ENCODE measurements around the gene SLIT3.
A peak's percentile ranks its signal among the peaks of the same experiment; 100 is the strongest.

SLIT3 gene

DNA sequence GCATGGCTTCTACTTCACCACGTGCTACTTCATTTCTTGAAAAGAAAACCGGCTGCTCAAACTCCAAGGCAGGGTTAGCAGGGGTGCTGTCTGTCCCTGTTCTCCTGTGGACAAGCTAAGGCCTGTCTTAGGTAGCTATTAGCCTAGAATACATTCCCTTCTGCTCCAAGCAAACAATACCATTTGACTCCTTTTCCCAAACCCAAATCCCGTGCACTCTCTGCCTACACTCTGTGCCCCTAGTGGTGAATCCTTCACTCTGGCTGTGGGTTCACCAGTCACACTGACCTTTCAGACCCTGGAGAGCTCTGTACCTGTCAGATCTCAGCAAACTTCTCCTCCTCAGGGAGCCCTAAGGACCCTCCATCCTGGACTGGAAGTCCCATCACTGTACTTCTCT, 211.6 kb downstream of the SLIT3 start:
- no peaks in the 10 kb centered on the region for H4K20me1 ChIP-seq (ENCODE audit: insufficient read depth, low read length)
- no peak overlapping the region for H2AFZ ChIP-seq (ENCODE audit: low read depth, low read length)
- H3K9ac ChIP-seq (ENCODE audit: low read depth, low read length), result no peak overlapping the region
- H3K4me3 ChIP-seq (ENCODE audit: low read depth in 1 of 2, low read length in 2 of 2), result no peak overlapping the region
- no peak overlapping the region for H3K27ac ChIP-seq (ENCODE audit: low read length)
- DNase-seq (no peak), ATAC-seq (ENCODE audit: insufficient read depth, low read depth) (no peak)
- no peaks in the 10 kb centered on the region for H3K9me3 ChIP-seq (ENCODE audit: insufficient read depth, low read length, severe bottlenecking)
- H3K4me1 ChIP-seq (ENCODE audit: insufficient read depth, low read length), result no peaks in the 10 kb centered on the region
- no peaks in the 10 kb centered on the region for H3K27me3 ChIP-seq (ENCODE audit: insufficient read depth, low read length, poor library complexity)
- TF ChIP-seq, protein P1, sequence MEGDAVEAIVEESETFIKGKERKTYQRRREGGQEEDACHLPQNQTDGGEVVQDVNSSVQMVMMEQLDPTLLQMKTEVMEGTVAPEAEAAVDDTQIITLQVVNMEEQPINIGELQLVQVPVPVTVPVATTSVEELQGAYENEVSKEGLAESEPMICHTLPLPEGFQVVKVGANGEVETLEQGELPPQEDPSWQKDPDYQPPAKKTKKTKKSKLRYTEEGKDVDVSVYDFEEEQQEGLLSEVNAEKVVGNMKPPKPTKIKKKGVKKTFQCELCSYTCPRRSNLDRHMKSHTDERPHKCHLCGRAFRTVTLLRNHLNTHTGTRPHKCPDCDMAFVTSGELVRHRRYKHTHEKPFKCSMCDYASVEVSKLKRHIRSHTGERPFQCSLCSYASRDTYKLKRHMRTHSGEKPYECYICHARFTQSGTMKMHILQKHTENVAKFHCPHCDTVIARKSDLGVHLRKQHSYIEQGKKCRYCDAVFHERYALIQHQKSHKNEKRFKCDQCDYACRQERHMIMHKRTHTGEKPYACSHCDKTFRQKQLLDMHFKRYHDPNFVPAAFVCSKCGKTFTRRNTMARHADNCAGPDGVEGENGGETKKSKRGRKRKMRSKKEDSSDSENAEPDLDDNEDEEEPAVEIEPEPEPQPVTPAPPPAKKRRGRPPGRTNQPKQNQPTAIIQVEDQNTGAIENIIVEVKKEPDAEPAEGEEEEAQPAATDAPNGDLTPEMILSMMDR (IDR thresholded peaks at IDR 0.05; ENCODE audit: borderline replicate concordance, extremely low read depth, low read length, poor library complexity, severe bottlenecking), result peak; percentile 15
- no peak for TF ChIP-seq EZH2 (IDR thresholded peaks at IDR 0.05; ENCODE audit: borderline replicate concordance, low read depth, low read length, severe bottlenecking)
- no peaks in the 10 kb centered on the region for H3K36me3 ChIP-seq (ENCODE audit: insufficient read depth, low read length)
- H3K79me2 ChIP-seq (ENCODE audit: insufficient read depth, low read length), result no peaks in the 10 kb centered on the region
- no peak overlapping the region for H3K4me2 ChIP-seq (ENCODE audit: insufficient read depth, low read length)

DNA sequence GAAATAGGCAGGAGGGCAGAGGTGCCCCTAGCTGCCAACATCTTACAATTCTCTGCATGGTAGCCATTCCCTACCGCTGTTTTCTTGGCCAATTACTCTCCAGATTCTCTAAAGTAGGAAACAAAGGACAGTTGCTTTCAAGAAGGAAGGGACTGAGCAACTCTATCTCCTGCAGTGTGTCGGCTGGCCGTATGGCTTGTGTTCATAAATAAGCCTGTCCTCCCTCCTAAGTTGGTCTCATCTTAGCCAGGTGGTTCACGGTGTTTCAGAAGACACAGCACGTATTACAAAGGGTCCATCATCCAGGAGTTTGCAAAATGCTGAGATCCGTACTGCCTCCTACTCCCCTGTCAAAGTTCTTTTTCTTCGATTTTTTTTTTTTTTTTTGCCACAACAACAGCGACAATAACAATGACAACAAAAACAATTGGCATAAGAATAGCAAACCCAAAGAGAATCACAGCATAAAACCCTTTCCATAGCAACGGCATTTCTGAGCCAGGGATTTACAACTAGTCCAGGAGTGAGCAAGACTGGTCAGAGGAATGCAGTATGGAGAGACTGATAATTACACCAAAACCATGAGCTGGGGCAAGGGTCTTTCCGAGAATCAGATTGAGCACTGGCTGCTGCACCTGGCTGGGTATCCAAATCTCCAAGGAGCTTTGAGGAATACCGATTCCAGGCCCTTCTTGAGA, 212.8 kb downstream of the SLIT3 start:
- H3K27ac ChIP-seq (ENCODE audit: low read length), result no peak overlapping the region
- H3K9me3 ChIP-seq (ENCODE audit: insufficient read depth, low read length, severe bottlenecking), result no peaks in the 10 kb centered on the region
- H3K4me2 ChIP-seq (ENCODE audit: insufficient read depth, low read length), result no peak overlapping the region
- H3K4me3 ChIP-seq (ENCODE audit: low read depth in 1 of 2, low read length in 2 of 2), result no peak overlapping the region
- H3K79me2 ChIP-seq (ENCODE audit: insufficient read depth, low read length), result no peaks in the 10 kb centered on the region
- peaks cover 2% of the 10 kb centered on the region; the same call in 1 of the 2 replicates for H3K4me1 ChIP-seq (ENCODE audit: insufficient read depth, low read length)
- no peak for DNase-seq
- TF ChIP-seq, protein P1 (IDR thresholded peaks at IDR 0.05; ENCODE audit: borderline replicate concordance, extremely low read depth, low read length, poor library complexity, severe bottlenecking), result no peak
- no peak for TF ChIP-seq EZH2 (IDR thresholded peaks at IDR 0.05; ENCODE audit: borderline replicate concordance, low read depth, low read length, severe bottlenecking)
- no peaks in the 10 kb centered on the region for H4K20me1 ChIP-seq (ENCODE audit: insufficient read depth, low read length)
- no peak overlapping the region for H2AFZ ChIP-seq (ENCODE audit: low read depth, low read length)
- H3K36me3 ChIP-seq (ENCODE audit: insufficient read depth, low read length), result no peaks in the 10 kb centered on the region
- no peak for ATAC-seq (ENCODE audit: insufficient read depth, low read depth)
- H3K9ac ChIP-seq (ENCODE audit: low read depth, low read length), result no peak overlapping the region
- no peaks in the 10 kb centered on the region for H3K27me3 ChIP-seq (ENCODE audit: insufficient read depth, low read length, poor library complexity)

DNA sequence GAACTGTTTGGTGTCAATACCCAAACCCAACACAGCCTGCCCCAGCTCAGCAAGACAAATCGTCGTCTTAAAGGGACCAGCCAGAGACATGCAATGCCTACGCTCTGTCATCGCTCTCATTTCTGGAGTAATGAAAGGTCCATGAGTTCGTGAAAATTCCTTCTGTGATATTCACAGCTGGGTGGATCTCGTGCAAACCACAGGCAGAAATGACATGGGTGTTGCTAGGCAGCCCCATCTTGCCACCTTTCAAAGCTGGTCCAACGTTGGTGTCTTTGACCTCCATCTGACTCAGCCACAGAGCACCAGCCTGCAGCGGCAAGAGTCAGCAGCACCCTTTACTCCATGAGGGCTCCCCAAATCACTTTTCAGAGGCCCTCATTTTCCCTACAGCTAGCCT, 215.3 kb downstream of the SLIT3 start:
- H3K27ac ChIP-seq (ENCODE audit: low read length), result no peak overlapping the region
- H3K4me3 ChIP-seq (ENCODE audit: low read depth in 1 of 2, low read length in 2 of 2), result no peak overlapping the region
- peaks cover 2% of the 10 kb centered on the region; the same call in 1 of the 2 replicates for H3K4me1 ChIP-seq (ENCODE audit: insufficient read depth, low read length)
- no peaks in the 10 kb centered on the region for H3K27me3 ChIP-seq (ENCODE audit: insufficient read depth, low read length, poor library complexity)
- no peak overlapping the region for H3K4me2 ChIP-seq (ENCODE audit: insufficient read depth, low read length)
- no peak for DNase-seq
- no peak overlapping the region for H3K9ac ChIP-seq (ENCODE audit: low read depth, low read length)
- H3K79me2 ChIP-seq (ENCODE audit: insufficient read depth, low read length), result no peaks in the 10 kb centered on the region
- H4K20me1 ChIP-seq (ENCODE audit: insufficient read depth, low read length), result no peaks in the 10 kb centered on the region
- H3K36me3 ChIP-seq (ENCODE audit: insufficient read depth, low read length), result no peaks in the 10 kb centered on the region
- TF ChIP-seq EZH2 (IDR thresholded peaks at IDR 0.05; ENCODE audit: borderline replicate concordance, low read depth, low read length, severe bottlenecking), result no peak
- no peak overlapping the region for H2AFZ ChIP-seq (ENCODE audit: low read depth, low read length)
- no peaks in the 10 kb centered on the region for H3K9me3 ChIP-seq (ENCODE audit: insufficient read depth, low read length, severe bottlenecking)
- ATAC-seq (ENCODE audit: insufficient read depth, low read depth), result no peak

- no peaks in the 10 kb centered on the region for H4K20me1 ChIP-seq (ENCODE audit: insufficient read depth, low read length)
- no peaks in the 10 kb centered on the region for H3K9me3 ChIP-seq (ENCODE audit: insufficient read depth, low read length, severe bottlenecking)
- DNase-seq (no peak), ATAC-seq (ENCODE audit: insufficient read depth, low read depth) (no peak)
- H3K9ac ChIP-seq (ENCODE audit: low read depth, low read length), result no peak overlapping the region
- H3K4me3 ChIP-seq (ENCODE audit: low read depth in 1 of 2, low read length in 2 of 2), result no peak overlapping the region
- no peaks in the 10 kb centered on the region for H3K27me3 ChIP-seq (ENCODE audit: insufficient read depth, low read length, poor library complexity)
- H3K36me3 ChIP-seq (ENCODE audit: insufficient read depth, low read length), result no peaks in the 10 kb centered on the region
- no peak for TF ChIP-seq EZH2 (IDR thresholded peaks at IDR 0.05; ENCODE audit: borderline replicate concordance, low read depth, low read length, severe bottlenecking)
- TF ChIP-seq, protein P1 (IDR thresholded peaks at IDR 0.05; ENCODE audit: borderline replicate concordance, extremely low read depth, low read length, poor library complexity, severe bottlenecking), result no peak
- H2AFZ ChIP-seq (ENCODE audit: low read depth, low read length), result no peak overlapping the region
- no peak overlapping the region for H3K4me2 ChIP-seq (ENCODE audit: insufficient read depth, low read length)
- peaks cover 2% of the 10 kb centered on the region; the same call in 1 of the 2 replicates for H3K4me1 ChIP-seq (ENCODE audit: insufficient read depth, low read length)
- H3K27ac ChIP-seq (ENCODE audit: low read length), result no peak overlapping the region
- no peaks in the 10 kb centered on the region for H3K79me2 ChIP-seq (ENCODE audit: insufficient read depth, low read length)
These were observed 215.7 kb downstream of the SLIT3 start for GRCh38 chr5:169085212-169085611.

Measured in DND-41 (cell line).